ENCODE results near the gene DEFB113.

DNA sequence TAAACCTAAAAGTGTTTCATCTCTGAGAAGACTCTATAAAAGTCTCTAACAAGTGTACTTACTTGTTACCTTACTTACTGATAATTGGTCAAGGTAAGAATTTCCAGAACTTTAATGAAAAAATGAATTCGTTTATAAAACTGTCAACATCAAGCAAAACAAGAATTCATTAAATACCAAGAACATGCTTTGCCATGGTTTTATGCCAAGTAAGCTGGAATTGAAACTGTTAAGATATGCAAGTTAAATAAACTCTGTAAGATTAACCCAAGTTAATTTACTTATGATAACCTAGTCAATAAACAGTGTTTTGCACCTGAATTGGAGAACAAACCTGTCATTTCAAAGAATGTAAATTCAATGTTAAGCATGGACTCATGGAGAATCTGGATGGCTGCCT, 17.1 kb upstream of the DEFB113 start:
- TF ChIP-seq, protein P1, sequence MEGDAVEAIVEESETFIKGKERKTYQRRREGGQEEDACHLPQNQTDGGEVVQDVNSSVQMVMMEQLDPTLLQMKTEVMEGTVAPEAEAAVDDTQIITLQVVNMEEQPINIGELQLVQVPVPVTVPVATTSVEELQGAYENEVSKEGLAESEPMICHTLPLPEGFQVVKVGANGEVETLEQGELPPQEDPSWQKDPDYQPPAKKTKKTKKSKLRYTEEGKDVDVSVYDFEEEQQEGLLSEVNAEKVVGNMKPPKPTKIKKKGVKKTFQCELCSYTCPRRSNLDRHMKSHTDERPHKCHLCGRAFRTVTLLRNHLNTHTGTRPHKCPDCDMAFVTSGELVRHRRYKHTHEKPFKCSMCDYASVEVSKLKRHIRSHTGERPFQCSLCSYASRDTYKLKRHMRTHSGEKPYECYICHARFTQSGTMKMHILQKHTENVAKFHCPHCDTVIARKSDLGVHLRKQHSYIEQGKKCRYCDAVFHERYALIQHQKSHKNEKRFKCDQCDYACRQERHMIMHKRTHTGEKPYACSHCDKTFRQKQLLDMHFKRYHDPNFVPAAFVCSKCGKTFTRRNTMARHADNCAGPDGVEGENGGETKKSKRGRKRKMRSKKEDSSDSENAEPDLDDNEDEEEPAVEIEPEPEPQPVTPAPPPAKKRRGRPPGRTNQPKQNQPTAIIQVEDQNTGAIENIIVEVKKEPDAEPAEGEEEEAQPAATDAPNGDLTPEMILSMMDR (IDR thresholded peaks at IDR 0.05; ENCODE audit: low read depth, low read length) = no peak
- TF ChIP-seq POLR2A (IDR thresholded peaks at IDR 0.05; ENCODE audit: extremely low read depth, insufficient read length) = no peak
- no peak for TF ChIP-seq MYC (IDR thresholded peaks at IDR 0.05; ENCODE audit: low read depth, low read length)
- TF ChIP-seq, protein P2, sequence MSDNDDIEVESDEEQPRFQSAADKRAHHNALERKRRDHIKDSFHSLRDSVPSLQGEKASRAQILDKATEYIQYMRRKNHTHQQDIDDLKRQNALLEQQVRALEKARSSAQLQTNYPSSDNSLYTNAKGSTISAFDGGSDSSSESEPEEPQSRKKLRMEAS (IDR thresholded peaks at IDR 0.05; ENCODE audit: low read depth, low read length) = no peak

All from NB4 (cell line).